ENCODE results near the gene OR7A10. TPM values are rescaled to one million over a fixed set of nuclear protein-coding genes. Genes with fewer than 3 reads are reported as not detected.

Gene OR7A10
- not detected for total RNA-seq

GRCh38 chr19:14848822-14849221 is at the start of gene OR7A10:
OR7A10 (minus strand) TSS chr19:14848922; CDS start chr19:14841877, 7,045 bp downstream.

GRCh38 chr19:14886032-14886431 is 37.3 kb upstream of the OR7A10 start, which contains the start of gene OR7A17:
OR7A17 (minus strand) TSS chr19:14886132; CDS start chr19:14881355, 4,777 bp downstream.

GRCh38 chr19:14835011-14835410 is 13.7 kb downstream of the OR7A10 start, which contains the start of the genes OR7A5 and OR7C1:
OR7A5 (minus strand) TSS chr19:14835185; CDS start chr19:14828241, 6,944 bp downstream.
OR7C1 (minus strand) TSS chr19:14835185; CDS start chr19:14800136, 35,049 bp downstream.

Small RNA genes within 50 kb of the gene (small RNA-seq; reads per million reads assigned to genes)
- gene AC005255.1 (ENCODE audit: low replicate concordance): 0.16 reads per million
- not detected for gene OR7A18P (ENCODE audit: low replicate concordance)

Other genes starting within 250 kb of the OR7A10 start
- gene ADGRE3, start 174.1 kb downstream of the OR7A10 start, total RNA-seq: 1.3 TPM
- gene ZNF333, start 158.9 kb downstream of the OR7A10 start, total RNA-seq: 48.2 TPM
- 1.3 TPM for gene ADGRE2, start 70.4 kb downstream of the OR7A10 start, total RNA-seq
- gene OR7A5, start 13.7 kb downstream of the OR7A10 start, total RNA-seq: not detected
- gene OR7C1, start 13.7 kb downstream of the OR7A10 start, total RNA-seq: under 0.01 TPM
- gene OR7A17, start 37.2 kb upstream of the OR7A10 start, total RNA-seq: not detected
- gene OR7C2, start 92.6 kb upstream of the OR7A10 start, total RNA-seq: not detected
- gene SLC1A6, start 130.9 kb upstream of the OR7A10 start, total RNA-seq: 0.47 TPM
- gene CASP14, start 200.6 kb upstream of the OR7A10 start, total RNA-seq: 0.12 TPM
- gene OR1I1, start 233.3 kb upstream of the OR7A10 start, total RNA-seq: not detected

All from metanephros (tissue), 2 donors.